GM12875 (cell line): ENCODE data around the gene NIT1.

Experiments
- H3K4me3 ChIP-seq: one replicate; pipeline ENCODE4 v1.5.1; 2011; ENCODE audit warnings: low read depth, low read length, control low read depth
- CTCF ChIP-seq: IDR thresholded peaks from 2 replicates; pipeline ENCODE4 v1.5.1; 2011; ENCODE audit warnings: low read depth, mild to moderate bottlenecking, control low read depth, inconsistent platforms, low read length, moderate library complexity, borderline replicate concordance; ENCODE audit not compliant: insufficient read depth

The NIT1 gene

DNA sequence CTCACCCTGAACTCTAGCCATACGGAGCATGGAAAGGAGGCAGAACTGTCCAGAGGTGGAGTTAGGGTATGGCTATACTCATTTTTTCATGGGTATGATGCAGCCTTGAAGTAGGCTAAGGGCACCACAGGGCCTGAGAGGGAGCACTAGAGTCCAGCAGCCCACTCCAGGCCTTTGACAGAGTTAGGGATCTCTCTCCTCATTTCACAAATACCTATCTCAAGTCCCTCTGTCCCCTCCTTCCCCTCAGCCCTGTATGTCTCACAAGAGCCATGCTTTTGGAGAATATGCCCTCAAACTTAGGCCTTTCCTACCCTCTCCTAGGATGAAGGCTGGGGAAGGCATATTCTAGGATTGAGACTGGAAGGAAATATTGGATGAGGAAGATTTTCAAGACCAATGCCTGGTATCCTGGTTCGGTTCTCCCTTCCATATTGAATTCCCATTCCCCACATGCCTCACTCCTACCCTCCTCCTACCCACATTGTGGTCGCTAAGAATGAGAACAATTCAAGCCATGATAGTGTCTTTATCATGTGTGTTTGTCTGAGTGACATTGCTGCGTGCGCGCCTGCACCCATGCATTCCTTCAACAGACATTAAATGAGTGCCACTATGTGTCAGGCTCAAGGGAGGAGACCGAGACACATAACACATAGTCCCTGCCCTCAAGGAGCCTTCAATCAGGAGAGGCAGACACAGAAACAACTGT lies 26.0 kb upstream of the NIT1 start:
- TF ChIP-seq CTCF: no peak
- H3K4me3 ChIP-seq: no peak overlapping the region

GRCh38 chr1:161092621-161093028 lies 25.3 kb upstream of the NIT1 start:
- TF ChIP-seq CTCF: no peak
- no peak overlapping the region for H3K4me3 ChIP-seq

DNA sequence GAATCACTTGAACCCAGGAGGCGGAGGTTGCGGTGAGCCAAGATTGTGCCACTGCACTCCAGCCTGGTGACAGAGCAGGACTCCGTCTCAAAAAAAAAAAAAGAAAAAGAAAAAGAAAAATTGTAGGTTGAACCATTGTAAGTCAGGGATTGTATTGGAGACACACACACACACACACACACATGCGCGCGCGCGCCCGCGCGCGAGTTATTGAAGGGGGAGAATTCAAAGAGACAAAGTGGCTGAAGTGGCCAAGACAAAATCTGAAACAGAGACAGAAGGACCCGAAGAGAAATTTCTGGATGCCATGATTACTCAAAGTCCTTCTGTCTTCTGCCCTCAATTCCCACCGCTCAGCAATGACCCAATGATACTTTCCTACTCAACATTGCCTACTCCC lies 23.4 kb upstream of the NIT1 start:
- TF ChIP-seq CTCF: no peak
- H3K4me3 ChIP-seq: no peak overlapping the region

DNA sequence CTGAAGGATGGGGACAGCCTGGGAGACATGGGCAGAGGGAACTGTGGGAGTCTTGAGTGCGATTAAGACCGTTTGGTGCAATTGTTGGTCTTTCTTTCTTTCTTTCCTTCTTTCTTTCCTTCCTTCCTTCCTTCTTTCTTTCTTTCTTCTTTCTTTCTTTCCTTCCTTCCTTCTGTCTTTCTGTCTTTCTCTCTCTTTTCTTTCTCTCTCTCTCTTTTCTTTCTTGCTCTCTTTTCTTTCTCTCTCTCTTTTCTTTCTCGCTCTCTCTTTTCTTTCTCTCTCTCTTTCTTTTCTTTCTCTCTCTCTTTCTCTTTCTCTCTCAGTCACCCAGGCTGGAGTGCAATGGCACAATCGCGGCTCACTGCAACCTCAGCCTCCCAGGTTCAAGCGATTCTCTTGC lies 22.7 kb upstream of the NIT1 start:
- TF ChIP-seq CTCF: no peak
- no peak overlapping the region for H3K4me3 ChIP-seq

GRCh38 chr1:161096015-161096414 lies 21.9 kb upstream of the NIT1 start:
- no peak for TF ChIP-seq CTCF

GRCh38 chr1:161096530-161096929 lies 21.4 kb upstream of the NIT1 start:
- no peak for TF ChIP-seq CTCF
- H3K4me3 ChIP-seq: no peak overlapping the region

More at GRCh38 chr1:161096015-161096414, 21.9 kb upstream of the NIT1 start:
- no peak overlapping the region for H3K4me3 ChIP-seq

DNA sequence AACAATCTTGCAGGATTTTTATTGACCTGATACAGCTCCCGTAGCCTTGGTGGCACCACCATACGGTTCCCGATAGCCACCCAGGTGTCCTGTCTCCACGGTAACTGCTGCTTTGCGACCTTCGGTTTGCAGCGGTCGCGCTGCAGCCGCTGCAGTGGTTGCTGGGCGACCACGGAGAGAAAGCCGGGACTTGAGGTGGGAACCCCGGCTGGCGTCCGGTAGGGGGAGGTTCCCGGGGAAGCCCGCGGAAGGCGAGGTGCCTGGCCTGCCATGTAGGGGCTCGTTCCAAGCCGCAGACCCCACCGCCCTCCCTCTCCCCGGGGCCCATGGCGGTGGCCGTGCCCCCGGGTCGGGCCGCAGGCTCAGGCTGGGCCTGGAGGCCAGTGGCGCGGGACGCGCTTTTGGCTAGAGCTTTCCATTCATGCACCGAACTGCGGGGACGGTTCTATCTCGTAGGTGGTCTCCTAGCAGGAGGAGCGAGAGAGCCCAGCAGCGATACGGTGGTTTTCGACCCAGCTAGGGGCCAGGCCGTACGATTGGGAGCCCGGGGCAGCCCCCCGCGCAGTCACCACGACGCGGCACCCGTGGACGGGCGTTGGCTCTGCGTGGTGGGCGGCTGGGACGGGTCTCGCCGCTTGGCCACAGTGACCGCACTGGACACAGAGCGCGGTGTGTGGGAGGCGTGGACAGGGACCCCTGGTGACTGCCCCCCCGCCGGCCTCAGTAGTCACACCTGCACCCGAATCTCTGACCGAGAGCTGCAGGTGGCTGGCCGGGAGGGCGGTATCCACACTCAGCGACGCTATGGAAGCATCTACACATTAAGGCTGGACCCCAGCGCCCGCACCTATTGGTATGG lies 19.5 kb upstream of the NIT1 start, which contains the start of gene KLHDC9:
KLHDC9 (plus strand) TSS at position 152 of the 859 bp plus-strand sequence; CDS start at position 327, 175 bp downstream.
- H3K4me3 ChIP-seq: peak within 1 kb of the TSS; percentile 88
- TF ChIP-seq CTCF: 0 out of 2 replicates have a peak, but pooled peaks have one; percentile 22
